GM19438 (cell line): ENCODE data around the gene RGS11.

Source experiments
- ATAC-seq: cut with Tn5 transposase; IDR thresholded peaks from one replicate; pipeline ENCODE4 v1.9.1; 2021; ENCODE audit warnings: low read depth; ENCODE audit not compliant: unreplicated experiment

RGS11 gene

GRCh38 chr16:297832-298231 is 22.1 kb upstream of the RGS11 start:
- ATAC-seq: no peak

- ATAC-seq: no peak
Measured at GRCh38 chr16:296806-297510, 21.2 kb upstream of the RGS11 start.

- no peak for ATAC-seq
Measured at GRCh38 chr16:296276-296675, 20.5 kb upstream of the RGS11 start.

- ATAC-seq: no peak
Measured at GRCh38 chr16:293043-293775, 17.5 kb upstream of the RGS11 start.

GRCh38 chr16:291539-291938 is 15.8 kb upstream of the RGS11 start:
- ATAC-seq: no peak

GRCh38 chr16:290681-291405 is 15.1 kb upstream of the RGS11 start:
- ATAC-seq: no peak

- no peak for ATAC-seq
Measured at GRCh38 chr16:290015-290680, 14.4 kb upstream of the RGS11 start.

GRCh38 chr16:289395-289997 is 13.8 kb upstream of the RGS11 start:
- no peak for ATAC-seq

GRCh38 chr16:287981-288920 is 12.5 kb upstream of the RGS11 start:
- ATAC-seq: no peak

- ATAC-seq: no peak
Measured at GRCh38 chr16:287298-287811, 11.6 kb upstream of the RGS11 start.

- ATAC-seq: no peak
Measured at GRCh38 chr16:286491-287297, 10.9 kb upstream of the RGS11 start.

GRCh38 chr16:285146-286055 is 9.7 kb upstream of the RGS11 start:
- ATAC-seq: no peak

- ATAC-seq: no peak
Measured at GRCh38 chr16:284204-285120, 8.7 kb upstream of the RGS11 start.

- ATAC-seq: no peak
Measured at GRCh38 chr16:283033-283805, 7.5 kb upstream of the RGS11 start, which contains the start of gene PDIA2. Gene PDIA2 (plus strand): TSS chr16:283164. CDS start chr16:283170, 6 bp downstream.

GRCh38 chr16:282491-282890 is 6.7 kb upstream of the RGS11 start:
- no peak for ATAC-seq
